Endothelial cell of hepatic sinusoid (primary cell): ENCODE data around the gene MAB21L1.

Experiments
- in situ Hi-C: cut with HindIII; loops from 2 replicates; pipeline ENCODE4 v1.10.0; 2017; ENCODE audit warnings: low sequenced_read_pairs

Gene MAB21L1

DNA sequence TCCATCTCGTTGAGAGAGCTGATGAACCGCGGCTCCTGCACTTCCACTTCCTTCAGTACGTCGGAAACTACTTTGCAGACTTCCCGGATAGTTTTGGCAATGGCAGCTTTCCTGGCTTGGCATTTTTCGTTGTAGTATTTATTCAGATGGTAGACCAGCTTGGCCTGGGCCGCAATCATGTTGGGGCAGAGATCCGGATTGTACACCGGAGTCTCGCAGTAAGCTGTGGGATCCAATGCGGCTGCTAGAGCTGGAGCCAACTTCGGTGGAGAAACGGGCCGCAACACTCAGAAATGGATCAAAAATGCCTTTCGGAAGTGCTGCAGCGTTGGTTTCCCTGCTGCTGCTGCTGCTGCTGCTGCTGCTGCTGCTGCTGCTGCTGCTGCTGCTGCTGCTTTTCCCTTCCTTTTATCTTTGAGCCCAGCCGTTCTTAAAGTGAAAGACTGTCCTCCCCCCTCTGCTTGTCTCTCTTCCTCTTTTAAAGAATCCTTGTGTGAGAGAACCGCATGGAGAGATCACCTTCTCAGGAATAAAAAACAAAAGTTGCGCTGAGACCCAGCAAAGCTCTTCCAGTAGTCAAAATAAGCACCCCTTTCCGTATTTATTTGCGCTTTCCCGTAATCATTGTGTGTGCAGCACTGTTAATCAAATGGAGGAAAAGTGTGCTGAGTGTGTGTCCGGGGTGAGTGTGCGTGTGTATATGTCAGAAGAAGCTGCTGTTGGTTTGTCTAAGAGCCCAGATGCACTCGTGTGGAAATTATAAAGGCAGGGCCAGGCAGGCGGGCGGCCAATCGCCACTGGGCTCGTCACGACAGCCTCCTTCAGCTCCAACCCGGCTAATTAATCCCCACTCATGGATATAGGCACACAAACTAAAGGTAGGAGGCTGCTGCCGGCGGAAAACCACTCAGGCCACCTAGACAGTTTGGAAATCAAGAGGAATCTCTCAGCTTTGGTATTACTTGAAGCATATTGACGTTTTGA is at the start of gene MAB21L1:
Gene MAB21L1 (minus strand): TSS at position 730 of the 984 bp plus-strand sequence. CDS start 551 bp downstream, at position 179.
- in situ Hi-C loops = no loop called here

DNA sequence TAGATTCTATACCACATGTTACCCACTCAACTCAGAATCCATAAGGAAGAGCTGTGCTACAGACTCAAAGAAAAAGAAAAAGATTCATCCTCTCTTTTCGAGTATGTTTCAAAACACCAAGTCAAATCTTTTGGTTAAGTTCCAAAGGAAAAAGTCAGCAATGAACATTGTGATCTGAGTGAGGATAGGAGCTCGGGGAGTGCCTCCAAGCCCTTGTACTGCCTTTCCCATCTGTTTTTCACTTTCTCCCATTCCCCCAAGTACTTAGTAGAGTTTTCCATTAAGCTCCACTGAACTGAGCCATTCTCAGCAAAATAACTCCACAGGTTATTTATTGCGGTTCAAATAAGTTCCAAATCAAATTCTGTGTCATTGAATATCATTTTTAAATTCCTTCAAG is 47.7 kb upstream of the MAB21L1 start:
- in situ Hi-C loops = no loop called here

DNA sequence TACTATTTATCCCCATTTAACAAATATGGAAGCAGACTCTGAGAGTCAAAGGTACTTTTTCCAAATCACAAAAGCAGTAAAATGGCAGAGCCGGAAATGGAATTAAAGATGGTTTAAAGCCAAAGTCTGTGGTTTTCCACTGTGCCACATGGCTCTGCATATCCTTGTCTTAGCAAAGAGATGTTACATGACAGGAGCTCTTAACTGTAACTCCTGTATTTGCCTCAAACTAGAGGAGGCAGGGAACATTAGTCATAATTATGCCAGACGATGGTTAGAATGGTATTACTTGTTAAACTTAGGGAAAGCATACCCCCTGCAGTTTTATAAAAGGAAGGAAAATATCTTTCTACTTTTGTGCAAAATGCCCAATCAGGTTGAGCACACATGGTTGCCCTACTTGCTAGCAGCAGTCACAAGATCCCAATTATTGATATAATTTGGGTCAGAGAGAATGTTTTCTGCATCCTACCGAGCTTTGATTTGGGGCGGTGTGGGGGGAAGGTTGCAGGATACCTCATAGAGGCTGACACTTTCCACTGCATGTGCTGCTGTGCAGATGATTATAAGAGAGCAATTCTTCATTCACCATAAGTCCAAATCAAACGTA is 42.0 kb upstream of the MAB21L1 start:
- in situ Hi-C loops = no loop called here

- in situ Hi-C loops = no loop called here
Observed at GRCh38 chr13:35514801-35515502, 38.5 kb upstream of the MAB21L1 start.

GRCh38 chr13:35514061-35514477 is 37.6 kb upstream of the MAB21L1 start:
- in situ Hi-C loops = no loop called here

- in situ Hi-C loops = no loop called here
Observed at GRCh38 chr13:35512271-35512920, 35.9 kb upstream of the MAB21L1 start.

GRCh38 chr13:35502456-35502855 is 26.0 kb upstream of the MAB21L1 start:
- in situ Hi-C loops = no loop called here

DNA sequence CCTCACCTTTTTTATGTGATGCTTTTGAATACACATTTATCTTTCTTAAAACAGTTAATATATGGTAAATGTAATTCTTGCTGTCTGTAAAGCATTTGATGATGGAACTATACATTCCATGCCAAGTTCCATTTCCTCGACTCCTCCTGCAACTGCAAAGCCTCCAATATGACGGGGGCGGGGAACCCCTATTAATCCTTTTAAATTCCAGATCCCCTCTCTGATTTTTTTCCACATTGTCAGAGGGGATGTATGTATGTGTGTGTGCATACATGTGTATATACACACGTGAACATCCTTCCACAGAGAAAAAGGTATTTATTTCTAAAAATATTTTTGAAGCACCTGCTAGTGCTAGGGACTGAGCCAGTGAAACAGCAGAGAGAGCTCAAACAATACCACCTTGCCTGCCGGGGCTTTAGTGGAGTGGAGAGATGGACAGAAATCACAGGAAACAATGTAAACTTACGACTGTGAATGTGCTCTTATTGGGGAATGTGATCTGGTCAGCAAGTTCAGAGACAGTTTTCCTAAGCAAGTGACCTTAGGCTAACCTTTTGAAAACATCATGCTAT is 25.3 kb upstream of the MAB21L1 start:
- in situ Hi-C loops = no loop called here

- in situ Hi-C loops = no loop called here
Observed at GRCh38 chr13:35500144-35500543, 23.7 kb upstream of the MAB21L1 start.

DNA sequence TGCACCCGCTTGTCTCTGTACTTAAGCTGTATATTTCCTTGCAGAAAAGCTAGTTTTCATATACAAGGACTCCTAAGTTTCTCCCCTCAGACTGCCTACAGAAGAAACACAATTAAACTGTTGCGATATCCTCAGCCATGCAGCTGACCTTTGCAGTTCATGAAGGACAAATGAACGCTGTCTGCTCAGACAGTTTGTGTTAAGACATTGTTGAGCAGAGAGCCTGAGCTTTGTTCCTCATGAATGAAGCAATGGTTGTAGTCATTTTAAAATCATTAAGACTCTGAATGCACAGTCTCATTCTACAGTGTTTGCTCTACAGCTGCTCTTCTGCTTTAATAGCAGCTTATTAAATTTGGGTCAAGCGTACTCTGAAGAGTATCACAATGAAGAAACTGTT is 23.2 kb upstream of the MAB21L1 start:
- in situ Hi-C loops = no loop called here

- in situ Hi-C loops = no loop called here
Observed at GRCh38 chr13:35499196-35499662, 22.7 kb upstream of the MAB21L1 start.

DNA sequence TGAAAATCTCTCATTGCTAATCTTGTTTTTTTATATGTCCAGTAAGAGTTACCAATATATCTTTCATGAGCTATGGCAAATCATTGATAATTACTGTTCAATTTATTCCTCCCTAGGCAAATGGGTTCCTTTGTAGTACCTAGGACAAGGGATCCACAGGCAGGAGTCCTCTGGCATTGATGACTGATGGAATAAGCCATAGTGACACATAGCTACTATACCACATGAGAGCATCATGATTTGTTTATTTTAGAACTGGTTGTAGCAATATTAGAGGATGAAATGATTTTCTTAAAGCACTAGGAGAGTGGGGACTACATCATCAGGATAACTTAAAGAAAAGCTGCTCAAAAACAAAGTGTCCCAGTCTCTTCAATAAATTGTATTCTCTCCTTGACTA is 21.7 kb upstream of the MAB21L1 start:
- in situ Hi-C loops = no loop called here

- in situ Hi-C loops = no loop called here
Observed at GRCh38 chr13:35496761-35497386, 20.4 kb upstream of the MAB21L1 start.

DNA sequence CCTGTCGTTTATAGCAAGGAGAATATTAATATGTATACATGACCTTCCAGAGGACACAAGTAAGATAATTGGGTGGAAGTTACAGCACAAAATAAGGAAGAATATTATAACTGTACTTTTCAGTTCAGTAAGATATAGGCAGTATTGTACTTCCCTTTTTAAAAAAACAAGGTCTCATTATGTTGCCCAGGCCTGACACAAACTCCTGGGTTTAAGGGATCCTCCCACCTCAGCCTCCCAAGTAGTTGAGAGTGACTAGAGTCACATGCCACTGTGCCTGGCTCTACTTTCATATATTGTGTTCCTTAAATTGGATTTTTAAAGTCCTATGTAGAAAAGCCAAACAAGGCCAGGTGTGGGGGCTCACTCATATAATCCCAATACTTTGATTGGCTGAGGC is 19.5 kb upstream of the MAB21L1 start:
- in situ Hi-C loops = no loop called here

GRCh38 chr13:35489050-35489449 is 12.6 kb upstream of the MAB21L1 start:
- in situ Hi-C loops = no loop called here

GRCh38 chr13:35485424-35485823 is 8.9 kb upstream of the MAB21L1 start:
- in situ Hi-C loops = no loop called here

GRCh38 chr13:35484384-35484783 is 7.9 kb upstream of the MAB21L1 start:
- in situ Hi-C loops = no loop called here

DNA sequence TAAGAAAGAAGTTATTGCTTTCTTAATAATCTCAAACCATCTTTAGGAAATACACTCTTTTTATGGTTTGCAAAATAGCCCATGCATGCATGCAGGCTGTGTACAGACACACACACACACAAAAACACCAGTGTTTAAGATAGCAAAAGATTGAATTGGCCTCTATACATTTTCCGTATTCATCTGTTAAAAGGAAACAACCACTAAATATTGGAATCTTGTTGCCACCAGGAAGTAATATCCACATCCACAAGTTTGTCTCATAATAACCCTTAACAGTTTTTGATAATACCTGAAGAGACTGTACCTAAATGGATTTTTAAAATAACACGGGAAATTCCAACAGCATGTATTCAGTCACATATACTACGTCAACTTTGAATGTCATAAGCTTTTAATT is 7.3 kb upstream of the MAB21L1 start:
- in situ Hi-C loops = no loop called here

- in situ Hi-C loops = no loop called here
Observed at GRCh38 chr13:35482527-35482926, 6.0 kb upstream of the MAB21L1 start.

DNA sequence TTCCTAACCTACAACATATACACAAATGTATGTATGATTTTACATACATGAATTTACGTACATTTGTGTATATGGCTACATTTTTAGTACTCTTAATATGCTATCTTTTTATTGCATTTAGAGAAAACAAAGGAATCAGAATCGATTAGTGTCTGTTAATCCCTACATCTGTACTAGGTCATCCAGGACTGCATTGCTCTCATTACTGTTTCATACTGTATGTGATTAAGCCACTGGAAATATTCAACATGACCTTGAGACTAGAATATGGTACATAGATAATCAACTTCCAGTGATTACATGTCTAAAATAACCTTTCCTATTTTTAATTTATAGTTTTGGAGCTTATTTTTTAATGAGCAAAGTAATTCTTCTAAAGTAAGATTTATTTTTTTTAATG is 5.3 kb upstream of the MAB21L1 start:
- in situ Hi-C loops = no loop called here
